Measurements from ENCODE around the gene POLR2E.

The POLR2E gene

GRCh38 chr19:1088416-1089010 lies 6.7 kb downstream of the POLR2E start:
- no peak overlapping the region for H3K4me3 ChIP-seq (replicated peaks; ENCODE audit: low read depth, low read length)
- no peak for TF ChIP-seq CTCF (IDR thresholded peaks at IDR 0.05; ENCODE audit: low read depth, low read length, missing control alignments)
- DNase-seq (ENCODE audit: extremely low read depth, low read depth): no peak

- DNase-seq (ENCODE audit: extremely low read depth, low read depth): no peak
- H3K4me3 ChIP-seq (replicated peaks; ENCODE audit: low read depth, low read length): no peak overlapping the region
- TF ChIP-seq CTCF (IDR thresholded peaks at IDR 0.05; ENCODE audit: low read depth, low read length, missing control alignments): no peak
Measured at GRCh38 chr19:1087813-1088415, 7.3 kb downstream of the POLR2E start.

GRCh38 chr19:1086613-1087012 lies 8.6 kb downstream of the POLR2E start:
- no peak overlapping the region for H3K4me3 ChIP-seq (replicated peaks; ENCODE audit: low read depth, low read length)
- no peak for DNase-seq (ENCODE audit: extremely low read depth, low read depth)
- TF ChIP-seq CTCF (IDR thresholded peaks at IDR 0.05; ENCODE audit: low read depth, low read length, missing control alignments): no peak

- TF ChIP-seq CTCF (IDR thresholded peaks at IDR 0.05; ENCODE audit: low read depth, low read length, missing control alignments): no peak
- DNase-seq (ENCODE audit: extremely low read depth, low read depth): no peak
- H3K4me3 ChIP-seq (replicated peaks; ENCODE audit: low read depth, low read length): no peak overlapping the region
Measured at GRCh38 chr19:1085676-1086442, 9.3 kb downstream of the POLR2E start.

GRCh38 chr19:1085053-1085658 lies 10.0 kb downstream of the POLR2E start:
- TF ChIP-seq CTCF (IDR thresholded peaks at IDR 0.05; ENCODE audit: low read depth, low read length, missing control alignments): no peak
- no peak for DNase-seq (ENCODE audit: extremely low read depth, low read depth)
- H3K4me3 ChIP-seq (replicated peaks; ENCODE audit: low read depth, low read length): no peak overlapping the region

- no peak for TF ChIP-seq CTCF (IDR thresholded peaks at IDR 0.05; ENCODE audit: low read depth, low read length, missing control alignments)
- H3K4me3 ChIP-seq (replicated peaks; ENCODE audit: low read depth, low read length): no peak overlapping the region
- DNase-seq (ENCODE audit: extremely low read depth, low read depth): no peak
Measured at GRCh38 chr19:1084024-1084868, 10.9 kb downstream of the POLR2E start.
